ENCODE results near the gene ZNF502.

The ZNF502 gene

GRCh38 chr3:44678480-44679116 lies 33.9 kb upstream of the ZNF502 start:
- Histone ChIP-seq H3K4me3 (ENCODE audit: low read depth, low read length) (no peak overlapping the region), H3K27ac (no peak overlapping the region), H3K36me3 (peaks cover 8% of the 10 kb centered on the region; the same call in 1 of the 2 replicates), H3K9me3 (ENCODE audit: severe bottlenecking) (no peaks in the 10 kb centered on the region), H3K27me3 (ENCODE audit: insufficient read depth, low read depth, severe bottlenecking) (no peaks in the 10 kb centered on the region)
- no peak for TF ChIP-seq CTCF (IDR thresholded peaks at IDR 0.05; ENCODE audit: low read depth, low read length)
- DNase-seq, result no peak

- Histone ChIP-seq H3K9me3 (ENCODE audit: severe bottlenecking) (peaks cover 2% of the 10 kb centered on the region), H3K4me3 (ENCODE audit: low read depth, low read length) (no peak overlapping the region), H3K27ac (no peak overlapping the region), H3K27me3 (ENCODE audit: insufficient read depth, low read depth, severe bottlenecking) (no peaks in the 10 kb centered on the region), H3K36me3 (peaks cover 11% of the 10 kb centered on the region)
- DNase-seq, result no peak
- no peak for TF ChIP-seq CTCF (IDR thresholded peaks at IDR 0.05; ENCODE audit: low read depth, low read length)
These were observed 31.5 kb upstream of the ZNF502 start for GRCh38 chr3:44680921-44681455.

DNA sequence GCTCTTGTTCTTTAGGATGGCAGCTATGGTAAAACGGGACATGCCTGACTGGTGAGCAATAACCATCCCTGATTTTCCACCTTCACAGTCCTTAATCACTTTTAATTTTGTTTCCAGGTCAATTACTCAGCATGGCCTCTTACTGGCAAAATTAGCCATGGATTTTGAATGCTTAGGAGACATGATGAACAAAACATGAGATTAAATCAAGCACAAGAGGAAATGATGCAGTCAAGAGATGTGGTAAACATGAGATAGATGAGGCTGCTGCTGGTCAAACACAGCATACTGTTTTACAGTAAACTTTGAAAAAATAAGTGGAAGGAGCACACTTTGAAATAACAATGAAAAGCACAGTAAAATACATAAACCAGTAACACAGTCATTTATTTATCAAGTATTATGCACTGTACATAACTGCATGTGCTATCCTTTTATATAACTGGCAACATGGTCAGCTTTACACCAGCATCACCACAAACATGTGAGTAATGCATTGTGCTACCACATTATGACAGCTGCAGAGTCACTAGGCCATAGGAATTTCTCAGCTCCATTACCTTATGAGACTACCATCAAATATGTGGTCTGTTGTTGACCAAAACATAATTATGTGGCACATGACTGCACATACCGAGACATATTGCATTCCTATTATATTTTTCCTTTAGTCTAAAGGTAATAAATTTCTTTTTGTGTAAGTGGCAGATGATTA lies 30.1 kb upstream of the ZNF502 start:
- H3K27me3 ChIP-seq (ENCODE audit: insufficient read depth, low read depth, severe bottlenecking), result no peaks in the 10 kb centered on the region
- peaks cover 3% of the 10 kb centered on the region for H3K9me3 ChIP-seq (ENCODE audit: severe bottlenecking)
- H3K4me3 ChIP-seq (ENCODE audit: low read depth, low read length), result no peak overlapping the region
- H3K27ac ChIP-seq, result no peak overlapping the region
- no peak for DNase-seq
- H3K36me3 ChIP-seq, result peaks cover 11% of the 10 kb centered on the region
- no peak for TF ChIP-seq CTCF (IDR thresholded peaks at IDR 0.05; ENCODE audit: low read depth, low read length)

- no peak for TF ChIP-seq CTCF (IDR thresholded peaks at IDR 0.05; ENCODE audit: low read depth, low read length)
- peaks cover 3% of the 10 kb centered on the region for H3K9me3 ChIP-seq (ENCODE audit: severe bottlenecking)
- H3K4me3 ChIP-seq (ENCODE audit: low read depth, low read length), result peak overlapping the region; percentile 84
- H3K36me3 ChIP-seq, result peaks cover 11% of the 10 kb centered on the region
- no peaks in the 10 kb centered on the region for H3K27me3 ChIP-seq (ENCODE audit: insufficient read depth, low read depth, severe bottlenecking)
- H3K27ac ChIP-seq, result peak overlapping the region; percentile 81
- peak; percentile 89 for DNase-seq
These were observed 27.2 kb upstream of the ZNF502 start for GRCh38 chr3:44685128-44685800.

DNA sequence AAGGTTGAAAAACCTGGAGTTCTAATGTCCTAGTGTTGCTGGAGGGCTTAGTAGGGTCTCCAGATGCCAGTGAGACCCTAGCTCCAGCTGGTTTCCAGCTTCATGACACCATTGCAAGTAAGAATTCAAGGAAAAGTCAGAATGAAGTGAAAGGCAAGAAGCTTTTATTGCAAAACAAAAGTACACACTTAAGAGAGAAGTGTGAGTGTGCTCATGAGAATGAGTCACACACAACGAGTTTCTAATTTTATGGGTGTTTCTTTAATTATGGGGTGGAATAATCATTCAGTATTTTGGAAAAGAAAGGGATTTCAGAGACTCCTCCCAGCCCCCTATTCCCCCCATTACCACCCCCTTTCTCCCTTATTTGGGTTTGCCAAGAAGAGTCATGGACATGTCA lies 24.6 kb upstream of the ZNF502 start:
- H3K4me3 ChIP-seq (ENCODE audit: low read depth, low read length), result no peak overlapping the region
- no peak for DNase-seq
- H3K9me3 ChIP-seq (ENCODE audit: severe bottlenecking), result peaks cover 3% of the 10 kb centered on the region
- TF ChIP-seq CTCF (IDR thresholded peaks at IDR 0.05; ENCODE audit: low read depth, low read length), result no peak
- H3K36me3 ChIP-seq, result peaks cover 9% of the 10 kb centered on the region
- H3K27me3 ChIP-seq (ENCODE audit: insufficient read depth, low read depth, severe bottlenecking), result peaks cover 18% of the 10 kb centered on the region
- no peak overlapping the region for H3K27ac ChIP-seq

Measured in WERI-Rb-1 (cell line).